C1 segment of cervical spinal cord (tissue), 14 donors: Measurements from ENCODE around the gene DOK3.
A peak's percentile ranks its signal among the peaks of the same experiment; 100 is the strongest.

ENCODE experiments used
- DNase-seq, 14 donors: peaks; one replicate each; lab custom pipeline; 2025; lab: John Stamatoyannopoulos, UW

Gene DOK3, protein sequence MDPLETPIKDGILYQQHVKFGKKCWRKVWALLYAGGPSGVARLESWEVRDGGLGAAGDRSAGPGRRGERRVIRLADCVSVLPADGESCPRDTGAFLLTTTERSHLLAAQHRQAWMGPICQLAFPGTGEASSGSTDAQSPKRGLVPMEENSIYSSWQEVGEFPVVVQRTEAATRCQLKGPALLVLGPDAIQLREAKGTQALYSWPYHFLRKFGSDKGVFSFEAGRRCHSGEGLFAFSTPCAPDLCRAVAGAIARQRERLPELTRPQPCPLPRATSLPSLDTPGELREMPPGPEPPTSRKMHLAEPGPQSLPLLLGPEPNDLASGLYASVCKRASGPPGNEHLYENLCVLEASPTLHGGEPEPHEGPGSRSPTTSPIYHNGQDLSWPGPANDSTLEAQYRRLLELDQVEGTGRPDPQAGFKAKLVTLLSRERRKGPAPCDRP

DNA sequence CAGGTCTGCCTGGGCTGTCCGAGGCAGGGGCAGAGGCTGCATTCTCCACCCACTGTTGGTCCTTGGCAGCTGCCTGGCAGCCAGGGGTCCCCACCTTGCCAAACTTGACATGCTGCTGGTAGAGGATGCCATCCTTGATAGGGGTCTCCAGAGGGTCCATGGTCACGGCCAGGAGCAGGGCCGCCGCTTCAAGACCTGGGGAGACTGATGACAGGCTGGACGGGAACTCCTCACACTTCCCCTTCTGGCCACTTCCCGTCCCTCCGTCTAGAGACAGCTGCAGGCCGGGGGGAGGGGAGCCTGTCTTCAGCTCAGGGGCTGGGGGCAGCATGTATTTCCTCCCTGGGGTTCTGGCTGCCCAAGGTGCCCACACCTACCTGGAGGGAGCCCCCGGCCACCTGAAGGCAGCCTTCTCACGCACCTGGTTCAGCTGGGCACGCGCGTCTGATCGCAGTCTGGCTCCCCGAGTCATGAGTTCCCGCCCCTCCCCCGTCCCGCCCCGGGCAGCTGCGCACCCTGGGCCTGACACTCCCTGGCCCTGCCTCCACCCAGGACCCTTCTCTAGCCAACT is at the start of gene DOK3:
Gene DOK3 (minus strand): TSS at position 446 of the 571 bp plus-strand sequence. CDS start 286 bp downstream, at position 160.
- peak in 6 of 14 donors; percentile 23 to 53 (median 28) for DNase-seq

DNA sequence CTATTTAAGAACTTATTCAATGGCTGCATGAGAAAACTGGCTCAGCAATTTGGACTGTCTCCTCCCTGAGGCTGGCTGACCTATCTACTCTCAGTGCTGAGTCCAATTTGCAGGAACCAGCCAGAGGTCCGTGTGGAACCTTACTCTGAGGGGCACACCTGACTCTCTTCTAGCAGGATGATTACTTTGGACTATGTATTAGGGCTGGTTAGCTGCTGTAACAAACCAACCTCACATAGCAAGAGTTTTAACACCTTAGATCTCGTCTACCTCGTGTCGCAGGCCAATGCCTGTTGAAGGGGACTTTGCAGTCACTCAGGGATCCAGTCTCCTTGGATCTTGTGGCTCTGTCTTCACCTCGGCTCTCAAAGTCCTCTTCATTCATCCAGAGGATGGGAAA is 48.2 kb upstream of the DOK3 start:
- DNase-seq: no peak

DNA sequence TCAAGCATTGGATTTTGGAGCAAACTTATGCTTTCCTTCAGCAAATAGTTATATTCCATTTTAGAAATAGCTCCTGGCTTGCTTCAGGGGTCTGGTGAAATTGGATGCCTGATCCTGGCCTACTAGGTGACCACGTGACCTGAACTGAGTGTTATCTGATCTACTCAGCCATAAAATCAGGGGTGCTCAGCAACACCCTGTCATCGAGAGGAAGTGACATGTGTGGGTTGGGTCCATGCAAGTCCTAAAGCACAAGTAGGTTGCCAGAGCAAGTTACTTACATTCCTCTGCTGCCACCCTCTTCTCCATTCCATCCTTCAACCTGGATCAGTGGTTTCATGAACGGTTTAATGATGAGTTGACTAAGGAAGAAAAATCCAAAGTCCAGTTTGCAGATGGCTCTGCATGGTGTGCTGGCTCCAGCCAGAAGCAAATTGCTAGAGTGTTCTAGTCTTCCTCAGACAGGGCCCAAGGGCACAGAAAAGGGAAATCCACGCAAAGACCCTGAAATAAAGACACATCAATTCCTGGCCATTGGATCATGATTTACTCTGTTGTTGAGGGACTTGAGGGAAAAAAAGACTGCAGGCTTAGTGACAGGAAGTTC is 47.5 kb upstream of the DOK3 start:
- DNase-seq: no peak

DNA sequence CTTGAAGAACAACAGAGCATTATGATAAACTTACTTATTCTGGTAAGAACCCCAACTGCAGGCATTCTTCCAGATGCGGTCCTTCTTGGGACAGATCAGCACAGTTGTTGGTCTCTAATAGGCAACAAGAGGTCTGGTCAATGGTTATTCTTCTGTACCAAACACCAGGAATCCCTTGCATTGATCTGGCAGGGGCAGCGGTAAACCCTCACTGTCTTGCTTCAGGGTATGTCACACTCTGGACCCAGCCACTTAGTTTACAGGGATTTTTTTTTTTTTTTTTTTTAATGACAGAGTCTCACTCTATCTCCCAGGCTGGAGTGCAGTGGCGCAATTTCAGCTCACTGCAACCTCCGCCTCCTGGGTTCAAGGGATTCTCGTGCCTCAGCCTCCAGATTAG is 46.0 kb upstream of the DOK3 start:
- DNase-seq: no peak

DNA sequence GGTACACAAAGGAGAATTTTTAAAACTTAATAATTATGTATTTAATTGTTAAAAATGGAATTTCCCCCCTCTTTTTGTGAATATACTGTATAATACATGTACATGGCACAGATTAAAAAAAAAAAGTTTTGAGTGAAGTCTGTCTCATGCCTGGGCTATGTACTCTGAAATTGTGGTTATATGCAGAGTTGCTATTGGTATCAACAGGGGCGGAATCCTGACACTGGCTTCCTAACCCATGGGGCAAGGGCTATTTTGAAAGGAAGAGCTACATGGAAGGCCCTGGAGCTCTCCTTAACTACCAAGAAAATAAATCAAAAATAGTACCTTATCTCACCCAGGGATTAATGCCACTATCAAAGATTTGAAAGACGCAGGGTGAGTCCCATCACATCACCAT is 45.6 kb upstream of the DOK3 start:
- no peak for DNase-seq

DNA sequence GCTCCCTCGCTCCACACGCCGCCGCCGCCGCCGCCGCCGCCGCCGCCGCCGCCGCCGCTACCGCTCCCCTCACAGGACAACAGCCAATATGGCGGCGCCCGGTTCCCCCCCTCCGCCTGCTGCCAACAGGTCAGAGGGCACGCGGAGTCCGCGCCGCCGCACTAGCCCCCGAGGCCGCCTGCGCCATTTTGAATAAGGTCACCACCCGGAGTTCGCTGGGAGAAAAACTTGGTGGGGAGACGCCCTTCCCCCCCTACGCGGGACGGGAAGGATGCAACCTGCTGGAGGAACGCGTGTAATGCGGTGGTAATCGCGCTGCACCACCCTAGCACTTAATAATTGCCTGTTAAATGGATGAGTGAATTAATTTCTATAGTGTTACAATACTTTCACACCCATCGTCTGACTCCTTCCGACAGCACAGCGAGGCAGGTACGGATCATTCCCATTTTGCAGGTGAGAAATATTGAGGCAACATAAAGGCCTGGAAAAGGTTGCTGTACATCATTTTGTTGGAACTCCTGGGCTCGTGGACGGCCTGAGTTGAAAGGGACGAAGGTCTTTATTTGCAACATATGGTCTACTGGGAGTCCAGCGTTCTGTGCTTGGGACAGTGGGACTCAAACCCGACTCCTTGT is 45.0 kb upstream of the DOK3 start, which contains the start of gene FAM193B:
Gene FAM193B (minus strand): TSS at position 90 of the 638 bp plus-strand sequence. CDS start 105 bp downstream, outside the sequence.
- peak; percentile 57 to 94 (median 86) for DNase-seq

DNA sequence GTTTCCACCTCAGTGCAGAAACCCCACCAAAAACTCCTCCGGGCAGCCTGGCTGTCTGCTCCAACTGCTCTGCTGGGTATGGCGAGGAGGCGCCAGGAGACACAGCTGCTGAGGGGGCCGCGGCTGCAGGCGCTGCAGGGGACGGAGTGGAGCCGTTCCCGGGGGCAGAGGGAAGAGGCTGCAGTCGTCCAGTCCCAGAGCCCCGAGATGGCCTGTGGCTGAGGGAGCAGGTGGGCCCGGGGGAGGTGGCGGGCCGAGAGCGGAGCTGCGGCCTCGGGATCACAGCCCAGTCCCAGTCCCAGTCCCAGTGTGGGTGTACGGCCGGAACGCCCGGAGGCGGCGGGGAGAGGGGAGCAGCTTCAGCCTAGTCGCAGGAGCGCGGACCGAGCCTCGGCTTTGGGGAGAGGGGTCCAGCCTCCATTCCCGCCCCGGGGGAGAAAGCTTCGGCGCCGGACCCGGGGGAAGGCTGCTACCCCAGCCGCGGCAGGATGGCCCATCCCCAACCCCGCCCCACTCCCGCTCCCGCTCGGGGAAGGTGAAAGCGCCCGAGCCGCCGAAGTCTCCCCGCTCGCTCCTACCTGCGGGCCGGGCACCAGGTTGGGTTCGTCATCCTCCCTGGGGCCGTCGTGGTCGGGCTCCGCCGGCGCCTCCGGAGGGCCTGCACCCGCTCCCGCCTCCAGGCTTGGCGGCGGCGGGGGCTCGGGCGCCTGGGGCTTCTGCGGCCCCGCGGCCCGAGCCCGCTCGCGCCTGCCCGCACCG is 44.2 kb upstream of the DOK3 start:
- DNase-seq: peak in 9 of 14 donors; percentile 18 to 69 (median 50)

DNA sequence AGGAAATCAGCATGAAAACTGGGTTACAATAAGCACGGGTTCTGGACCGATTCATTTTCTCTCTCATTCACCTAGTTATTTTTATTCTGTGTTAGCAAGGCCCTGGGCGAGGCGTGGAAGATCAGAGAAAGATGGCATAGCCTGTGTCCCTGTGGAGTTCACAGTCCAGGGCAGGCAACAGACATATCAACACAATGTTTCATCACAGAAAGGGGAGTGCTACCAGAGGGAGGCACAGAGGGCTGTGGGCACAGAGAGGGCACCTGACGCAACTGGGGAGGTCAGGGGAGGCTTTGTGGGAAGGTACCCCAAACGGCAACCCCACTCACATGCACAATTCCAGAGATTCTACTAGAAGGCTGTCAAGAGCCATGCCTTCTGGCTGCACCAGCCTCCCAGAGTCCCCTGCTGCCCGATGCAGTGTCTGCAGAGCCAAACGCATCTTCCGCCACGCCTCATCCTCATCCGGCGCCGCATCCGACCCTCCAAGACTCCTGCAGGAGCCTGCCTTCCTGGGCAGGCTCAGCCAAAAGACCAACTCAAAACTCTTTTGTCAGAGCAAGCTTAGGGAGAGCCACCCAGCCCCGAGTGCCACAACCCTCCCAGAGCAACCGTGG is 43.3 kb upstream of the DOK3 start:
- DNase-seq: no peak

DNA sequence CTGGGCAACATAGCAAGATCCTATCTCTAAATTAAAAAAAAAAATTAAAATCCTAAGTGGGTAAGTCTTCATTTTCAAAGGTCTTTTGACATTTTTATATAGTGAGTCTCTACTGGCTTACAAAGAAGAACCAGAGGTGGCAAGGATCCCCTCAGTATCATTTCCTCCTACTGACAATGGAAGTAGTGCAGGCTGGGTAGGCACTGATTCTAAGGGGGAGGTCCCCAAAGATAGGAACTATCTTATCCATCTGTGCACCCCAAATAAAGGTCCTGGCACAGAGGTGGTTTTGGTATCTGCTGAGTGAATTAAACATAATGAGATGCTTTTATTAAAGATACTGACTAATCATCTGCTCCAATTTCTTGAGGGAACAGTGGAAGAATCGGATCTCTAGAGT is 40.5 kb upstream of the DOK3 start:
- DNase-seq: no peak

DNA sequence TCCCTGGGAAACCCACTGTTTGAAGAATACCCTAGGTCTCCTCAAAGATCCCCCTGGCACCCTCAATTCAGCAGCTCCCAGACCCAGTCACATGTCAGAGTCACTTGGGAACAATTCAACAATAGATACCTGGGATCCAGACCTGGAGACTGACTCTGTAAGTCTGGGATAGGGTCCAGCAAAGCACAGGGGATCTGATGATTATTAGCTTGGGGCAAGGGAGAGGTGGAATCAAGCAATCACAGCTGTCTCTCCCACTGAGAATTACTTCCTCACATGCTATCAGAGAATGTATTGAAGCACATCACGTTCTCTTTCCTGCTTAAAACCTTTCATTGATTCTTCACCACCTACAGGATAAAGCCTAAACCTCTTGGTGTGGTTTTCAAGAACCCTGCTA is 38.9 kb upstream of the DOK3 start:
- DNase-seq: no peak

DNA sequence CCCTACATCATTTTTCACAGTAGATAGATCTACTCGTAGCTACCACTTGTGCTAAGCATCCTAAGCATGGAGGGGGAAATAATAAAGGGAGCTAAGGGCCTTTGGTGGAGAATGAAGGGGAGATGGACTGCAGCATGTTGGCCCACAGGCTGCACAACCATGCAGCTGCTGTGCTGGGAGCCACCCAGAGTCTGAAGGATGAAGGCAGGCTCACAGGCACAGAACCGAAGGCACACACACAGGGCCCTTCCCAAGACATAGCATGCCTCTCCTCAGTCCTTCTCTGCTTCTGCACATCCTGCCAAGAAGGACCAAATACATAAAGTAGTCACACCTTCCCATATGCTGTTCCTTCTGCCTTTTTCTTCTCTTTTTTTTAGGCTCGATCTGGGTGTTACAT is 38.1 kb upstream of the DOK3 start:
- no peak for DNase-seq

DNA sequence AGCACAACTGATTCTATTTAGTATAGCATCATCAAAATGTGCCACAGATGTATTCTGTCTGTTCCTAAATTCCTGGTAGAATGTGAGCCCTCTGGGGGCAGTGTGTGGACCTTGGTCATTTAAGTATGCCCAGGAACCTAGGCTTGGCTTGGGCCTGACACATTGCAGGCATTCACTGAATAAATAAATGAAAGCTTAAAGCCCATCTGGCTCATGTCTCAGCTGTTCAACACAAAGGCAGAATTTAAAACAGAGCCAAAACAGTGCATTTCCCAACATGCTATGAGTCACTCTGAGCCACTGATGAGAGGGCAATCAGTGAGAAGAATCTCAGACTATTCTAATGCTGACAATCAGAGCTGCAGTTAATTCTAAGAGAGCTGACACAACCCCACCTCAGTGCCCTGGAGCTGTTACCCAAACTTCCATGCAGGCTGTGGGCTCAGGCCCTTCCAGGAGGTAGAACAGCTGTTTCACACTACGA is 36.7 kb upstream of the DOK3 start:
- DNase-seq: peak in 4 of 14 donors; percentile 12 to 65 (median 39)

DNA sequence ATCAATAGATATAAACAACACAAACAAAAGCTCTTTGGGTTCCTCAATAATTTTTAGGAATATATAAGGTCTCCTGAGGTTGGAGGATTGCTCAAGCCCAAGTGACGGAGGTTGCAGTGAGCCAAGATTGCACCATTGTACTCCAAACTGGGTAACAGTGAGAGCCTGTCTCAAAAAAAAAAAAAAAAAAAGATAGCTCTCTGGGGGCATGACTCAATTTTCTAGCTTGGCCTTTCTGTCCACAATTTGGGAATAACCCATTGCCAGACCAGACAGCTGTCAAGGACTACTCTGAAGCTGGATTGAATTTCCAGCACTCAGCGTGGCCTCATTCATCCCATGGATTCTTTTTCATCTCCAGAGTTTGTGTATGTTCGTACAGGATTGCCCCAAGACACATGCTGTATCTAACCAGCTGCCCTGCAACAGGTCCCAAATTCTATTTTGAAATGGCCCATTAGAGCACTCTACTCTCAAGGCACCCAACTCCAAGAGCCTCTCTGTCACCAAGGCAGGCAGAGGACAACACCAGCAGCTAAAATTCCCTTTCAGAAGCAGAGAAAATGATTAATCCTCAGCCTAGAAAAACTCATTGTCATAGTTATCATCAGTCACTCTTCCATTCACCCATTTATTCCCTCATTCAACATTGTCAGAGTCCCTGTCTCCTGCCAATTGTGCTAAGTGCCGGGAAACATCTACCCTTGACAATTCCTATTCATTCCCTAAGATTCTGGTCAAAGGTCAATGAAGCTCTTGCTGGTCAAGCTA is 36.0 kb upstream of the DOK3 start:
- DNase-seq: no peak

DNA sequence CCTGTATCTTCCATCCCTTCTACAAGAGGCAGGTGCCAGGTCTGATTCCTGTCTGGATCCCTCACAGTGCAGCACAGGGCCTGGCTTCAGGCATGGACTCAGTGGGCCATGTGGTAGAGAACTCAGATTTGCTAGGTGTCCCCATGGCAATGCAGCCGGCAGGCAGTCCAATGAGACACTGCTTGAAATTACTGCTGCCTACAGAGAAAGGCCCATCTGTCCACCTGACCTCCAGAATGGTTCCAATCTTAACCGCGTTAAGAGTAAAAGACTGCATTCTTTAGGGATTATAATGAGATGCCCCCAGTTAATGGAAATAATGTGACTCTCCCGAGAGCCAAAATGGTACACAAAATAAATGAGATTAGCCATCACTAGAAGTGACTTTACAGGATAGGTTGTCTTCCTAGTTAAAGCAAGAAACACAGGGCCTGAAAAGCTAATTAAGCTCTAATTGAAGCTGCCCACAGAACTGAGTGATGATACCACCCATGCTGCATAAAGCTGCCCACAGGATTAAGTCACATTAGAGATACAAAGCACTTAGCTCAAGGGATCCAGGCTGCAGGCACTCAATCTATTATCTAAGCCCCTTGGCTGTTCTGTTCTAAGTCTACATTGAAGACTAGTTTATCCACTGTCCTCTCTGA is 33.3 kb upstream of the DOK3 start:
- peak in 1 of 14 donors; percentile 20 for DNase-seq

DNA sequence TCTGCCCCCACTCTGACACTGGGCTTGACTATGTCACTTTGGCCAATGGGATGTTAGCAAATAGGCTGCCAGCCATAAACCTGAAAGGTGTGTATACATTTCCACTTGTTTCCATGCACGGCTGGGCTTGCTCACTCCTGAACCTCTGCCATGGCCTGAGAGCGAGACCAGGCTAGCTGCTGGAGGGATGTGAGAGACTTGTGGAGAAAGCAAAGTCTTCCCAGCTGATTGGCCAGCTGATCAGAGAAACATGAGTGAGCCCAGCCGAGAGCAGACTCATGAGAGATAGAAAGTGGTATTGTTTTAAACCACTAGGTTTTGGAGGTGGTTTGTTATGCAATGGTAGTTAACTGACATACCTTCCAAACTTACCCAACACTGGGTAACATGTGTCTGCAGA is 30.8 kb upstream of the DOK3 start:
- DNase-seq: no peak

DNA sequence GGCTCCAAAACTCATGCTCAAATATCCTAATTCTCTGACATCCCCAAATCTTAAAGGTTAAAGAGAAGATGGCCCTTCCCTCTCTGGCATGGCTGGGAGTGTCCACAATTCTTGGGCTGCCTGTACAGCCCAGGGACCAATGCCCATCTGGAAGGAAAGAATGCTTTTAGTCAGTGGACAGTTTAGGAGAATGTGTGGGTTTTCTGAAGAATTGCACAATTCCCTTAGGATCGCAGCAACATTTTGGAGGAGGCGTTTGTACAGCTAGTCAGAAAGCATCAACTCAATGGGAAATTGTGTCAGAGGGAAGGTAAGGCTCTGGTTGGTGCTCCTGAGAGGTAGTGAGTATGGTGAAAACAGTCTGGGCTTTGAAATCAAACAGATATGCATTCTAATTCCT is 29.8 kb upstream of the DOK3 start:
- no peak for DNase-seq

DNA sequence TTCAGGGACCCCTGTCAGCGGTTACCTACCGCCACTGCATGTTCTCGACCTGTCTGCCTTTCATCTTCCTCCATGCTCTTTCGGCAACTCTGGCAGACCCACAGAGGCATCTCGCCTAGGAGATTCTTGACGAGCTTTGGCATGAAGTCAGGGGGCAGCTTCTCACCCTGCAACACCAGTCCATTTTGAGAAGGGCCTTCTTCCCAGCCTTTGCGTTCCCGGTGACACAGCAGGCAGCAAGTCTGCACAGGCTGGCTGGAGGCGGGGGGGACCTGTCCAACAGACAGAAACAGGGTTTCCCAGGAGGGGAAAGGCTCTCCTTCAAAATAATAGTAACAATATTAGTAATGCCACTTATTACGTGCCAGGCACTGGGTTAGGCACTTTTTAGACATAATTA is 29.2 kb upstream of the DOK3 start:
- DNase-seq: no peak

DNA sequence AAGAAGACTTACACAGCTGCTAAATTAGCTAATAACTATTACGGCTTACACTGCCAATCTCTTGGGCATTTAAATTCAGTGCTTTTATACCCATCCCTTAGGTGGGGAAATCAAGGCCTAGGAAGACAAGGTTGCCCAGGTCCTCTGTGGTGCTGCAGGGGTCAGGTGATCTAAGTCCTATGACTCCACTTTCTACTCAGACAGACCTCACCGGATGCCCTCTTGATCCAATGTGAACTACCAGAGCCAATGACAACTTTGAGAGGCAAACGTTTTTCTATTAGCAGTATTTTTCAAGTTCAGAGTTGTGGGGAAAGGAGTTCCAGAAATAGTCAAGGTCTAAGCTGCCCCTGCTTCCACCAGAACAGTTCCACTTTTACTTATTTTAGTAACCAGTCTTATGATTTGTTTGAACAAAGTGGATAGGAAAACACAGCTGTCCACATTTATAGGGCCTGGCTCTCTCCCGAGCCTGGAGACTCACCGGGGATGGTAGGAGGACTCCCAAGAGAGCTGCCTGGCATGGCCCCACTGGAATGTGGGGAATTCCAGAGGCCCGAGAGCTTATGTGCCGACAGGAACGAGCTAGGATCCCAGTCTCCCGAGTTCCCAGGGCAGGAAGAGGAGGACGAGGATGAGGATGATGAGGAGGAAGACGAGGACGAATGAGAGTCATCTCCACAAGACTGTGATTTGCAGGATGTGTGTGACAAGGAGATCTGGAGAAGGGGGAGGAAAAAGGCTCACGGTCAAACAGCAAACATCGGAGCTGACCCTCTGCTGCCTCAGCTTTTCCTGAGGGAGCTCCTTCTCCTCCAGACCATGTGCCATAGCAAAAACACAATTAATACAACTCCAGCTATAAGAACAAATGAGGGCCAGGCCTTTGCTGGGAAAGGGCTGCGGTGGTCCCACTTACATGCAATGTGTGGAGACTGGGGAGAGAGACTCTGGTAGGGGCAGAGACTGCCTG is 28.0 kb upstream of the DOK3 start:
- no peak for DNase-seq
